HG03460 (cell line): ENCODE results near the gene LSP1.
"Not testable (repeated sequence)": the region's sequence is repeated elsewhere in the genome, so short reads cannot be mapped to it uniquely, and the experiment has no call there.

Source experiments
- ATAC-seq: cut with Tn5 transposase; IDR thresholded peaks from one replicate; pipeline ENCODE4 v1.9.1; 2021; ENCODE audit not compliant: unreplicated experiment

The LSP1 gene

DNA sequence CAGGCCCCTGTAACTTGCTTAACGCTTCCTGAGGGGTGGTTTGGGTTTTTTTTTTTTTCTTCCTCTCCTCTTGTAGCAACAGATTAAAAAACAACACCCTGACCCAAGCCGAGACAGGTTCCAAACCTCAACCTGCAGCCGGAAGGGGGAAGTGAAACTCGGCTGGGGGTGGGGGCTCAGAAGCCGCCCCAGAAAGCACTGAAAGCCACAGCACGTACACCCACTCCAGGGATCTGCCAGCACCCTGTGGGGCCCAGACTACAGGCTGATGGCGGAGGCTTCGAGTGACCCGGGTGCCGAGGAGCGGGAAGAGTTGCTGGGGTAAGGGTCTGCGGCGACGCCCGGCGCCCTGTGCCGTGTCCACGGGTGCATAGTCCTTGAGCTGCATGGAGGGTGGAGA lies at the start of gene LSP1:
LSP1 (plus strand) TSS at position 208 of the 400 bp plus-strand sequence; CDS start at position 269, 61 bp downstream.
- peak; percentile 43 for ATAC-seq

- no peak for ATAC-seq
These were observed 49.6 kb upstream of the LSP1 start for GRCh38 chr11:1803246-1803645.

DNA sequence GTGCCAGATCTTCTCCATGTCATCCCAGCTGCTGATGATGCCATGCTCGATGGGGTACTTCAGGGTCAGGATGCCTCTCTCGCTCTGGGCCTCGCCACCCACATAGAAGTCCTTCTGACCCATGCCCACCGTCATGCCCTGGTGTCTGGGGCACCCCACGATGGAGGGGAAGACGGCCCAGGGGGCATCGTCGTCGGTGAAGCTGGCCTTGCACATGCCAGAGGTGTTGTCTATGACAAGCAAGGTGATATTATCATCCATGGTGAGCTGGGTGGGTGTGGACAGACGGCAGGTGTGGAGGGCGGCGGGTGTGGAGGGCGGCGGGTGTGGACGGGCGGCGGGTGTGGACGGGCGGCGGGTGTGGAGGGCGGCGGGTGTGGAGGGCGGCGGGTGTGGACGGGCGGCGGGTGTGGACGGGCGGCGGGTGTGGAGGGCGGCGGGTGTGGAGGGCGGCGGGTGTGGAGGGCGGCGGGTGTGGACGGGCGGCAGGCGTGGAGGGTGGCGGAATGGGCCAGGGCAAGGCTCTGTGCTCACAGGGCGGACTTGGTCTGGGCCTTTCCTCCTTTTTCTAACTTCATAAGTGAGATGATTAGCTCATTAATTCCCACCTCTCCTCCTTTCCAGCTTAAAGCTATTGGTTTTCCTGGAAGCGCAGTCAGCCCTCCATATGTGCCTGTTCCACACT lies 48.9 kb upstream of the LSP1 start:
- ATAC-seq, result not testable (repeated sequence)

- ATAC-seq, result no peak
These were observed 47.4 kb upstream of the LSP1 start for GRCh38 chr11:1805525-1805924.

DNA sequence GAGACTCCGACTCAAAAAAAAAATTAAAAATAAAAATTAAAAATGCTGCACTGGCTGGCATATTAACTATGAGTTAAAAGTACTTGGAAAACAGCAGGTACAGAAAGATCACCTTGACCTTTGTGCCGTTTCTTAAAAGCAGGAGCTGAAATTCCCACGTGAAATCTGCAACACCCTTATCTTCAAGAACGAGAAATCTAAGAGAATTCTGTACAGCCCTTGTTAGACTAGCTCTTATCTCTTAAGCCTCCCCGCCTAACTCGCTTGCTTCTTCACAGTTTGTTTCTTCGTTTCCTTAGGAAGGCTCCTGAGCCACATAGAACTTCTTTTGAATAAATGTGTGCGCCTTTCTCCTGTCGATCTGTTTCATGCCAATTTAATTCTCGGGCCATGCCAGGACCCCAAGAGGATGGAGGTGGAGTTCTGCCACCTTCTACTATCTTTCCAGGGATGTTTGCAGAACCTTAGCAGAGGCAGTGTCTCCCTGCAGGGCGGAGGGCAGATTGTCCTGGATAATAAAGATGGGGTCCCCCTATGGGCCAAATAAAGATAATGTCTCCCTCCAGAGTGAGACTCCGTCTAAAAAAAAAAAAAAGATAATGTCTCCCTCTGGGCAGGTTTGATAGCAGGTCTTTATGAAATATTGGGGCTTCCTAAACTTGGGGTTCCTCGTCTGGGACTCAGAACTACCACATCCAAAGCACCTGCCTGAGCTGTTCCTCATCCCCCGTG lies 45.5 kb upstream of the LSP1 start:
- no peak for ATAC-seq

DNA sequence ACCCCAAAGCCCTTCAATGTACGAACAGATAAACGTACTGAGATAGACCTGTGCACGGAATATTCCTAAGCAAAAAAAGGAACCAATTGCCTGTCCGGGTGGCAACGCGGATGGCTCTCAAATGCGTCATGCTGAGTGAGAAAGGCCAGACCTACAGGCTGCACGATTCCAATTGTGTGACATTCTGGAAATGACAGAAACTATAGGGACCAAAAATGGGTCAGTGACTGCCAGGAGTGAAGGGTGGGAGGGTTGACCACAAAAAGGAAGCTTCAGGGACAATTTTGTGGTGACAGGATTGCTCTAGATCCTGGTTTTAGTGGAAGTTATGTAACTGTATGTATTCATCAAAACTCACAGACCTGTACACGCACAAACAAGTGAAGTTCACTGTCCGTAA lies 42.1 kb upstream of the LSP1 start:
- ATAC-seq, result no peak

GRCh38 chr11:1812274-1812673 lies 40.6 kb upstream of the LSP1 start:
- ATAC-seq, result no peak

- ATAC-seq, result no peak
These were observed 40.1 kb upstream of the LSP1 start for GRCh38 chr11:1812801-1813200.

DNA sequence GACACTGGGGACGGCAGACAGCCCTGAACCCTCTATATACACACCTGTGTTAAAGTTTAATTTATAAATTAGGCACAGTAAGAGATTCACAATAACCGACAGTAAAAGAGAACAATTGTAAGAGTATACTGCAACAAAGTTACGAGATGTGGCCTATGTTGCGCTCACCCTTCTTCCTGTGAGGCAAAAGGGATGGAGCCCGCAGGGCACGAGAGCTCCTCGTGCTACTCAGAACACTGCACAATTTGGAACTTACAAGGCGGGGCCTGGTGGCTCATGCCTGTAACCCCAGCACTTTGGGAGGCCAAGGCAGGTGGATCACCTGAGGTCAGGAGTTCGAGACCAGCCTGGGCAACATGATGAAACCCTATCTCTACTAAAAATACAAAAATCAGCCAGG lies 39.5 kb upstream of the LSP1 start:
- ATAC-seq, result not testable (repeated sequence)

DNA sequence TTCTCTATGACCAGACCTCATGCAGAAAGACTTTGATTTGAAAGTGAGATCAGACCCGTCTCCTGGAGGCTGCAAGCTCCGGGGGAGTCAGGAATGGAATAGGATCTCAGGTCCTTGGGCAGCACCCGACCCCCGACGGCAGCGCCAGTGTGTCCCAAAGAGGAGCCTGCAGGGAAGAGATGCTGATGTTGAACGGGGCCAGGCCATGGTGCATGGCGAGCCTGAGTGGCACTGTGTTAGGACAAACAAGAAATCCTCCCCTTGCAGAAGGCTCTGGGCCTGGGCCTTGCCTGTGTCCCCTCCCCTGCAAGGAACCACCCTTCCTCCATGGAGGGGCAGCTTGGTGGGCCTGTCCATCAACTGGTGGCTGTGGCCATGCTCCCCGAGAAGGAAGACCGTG lies 38.2 kb upstream of the LSP1 start:
- no peak for ATAC-seq

DNA sequence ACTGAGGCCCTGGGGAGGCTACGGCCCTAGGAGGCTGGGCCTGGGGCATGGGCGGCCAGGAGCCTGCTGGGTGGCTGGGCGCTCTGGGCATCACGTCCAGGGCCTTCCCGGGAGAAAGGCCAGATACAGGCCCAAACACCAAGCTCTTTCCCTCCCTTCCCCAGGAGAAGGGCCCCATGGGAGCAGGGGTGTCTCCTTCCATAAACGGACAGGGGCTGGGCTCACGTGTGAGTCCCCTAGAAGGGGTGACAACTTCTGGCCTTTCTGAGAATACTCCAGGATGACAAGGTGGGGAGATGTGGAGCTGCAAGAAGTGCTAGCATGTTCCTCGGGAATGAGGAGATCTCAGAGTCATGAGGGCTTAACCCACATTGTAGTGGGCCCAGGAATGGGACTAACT lies 37.6 kb upstream of the LSP1 start:
- no peak for ATAC-seq

DNA sequence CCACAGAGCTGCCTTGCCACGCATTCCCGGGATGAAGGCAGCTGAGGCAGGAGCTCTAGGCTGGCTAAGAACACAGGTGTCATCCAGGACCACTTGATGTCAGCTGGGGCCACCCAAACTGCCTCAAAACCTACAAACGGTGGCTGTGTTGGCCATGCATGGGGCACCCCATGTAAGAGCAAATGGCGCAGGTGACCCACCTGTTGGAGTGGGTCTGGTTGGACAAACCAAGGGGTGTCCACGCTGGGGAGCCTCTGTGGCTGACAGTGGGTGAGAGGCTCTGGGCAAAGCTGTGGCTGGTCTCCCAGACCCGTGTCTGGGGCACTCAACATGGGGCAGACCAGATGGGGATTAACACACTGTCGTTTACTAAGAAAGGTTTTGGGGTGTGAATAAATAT lies 37.1 kb upstream of the LSP1 start:
- no peak for ATAC-seq

DNA sequence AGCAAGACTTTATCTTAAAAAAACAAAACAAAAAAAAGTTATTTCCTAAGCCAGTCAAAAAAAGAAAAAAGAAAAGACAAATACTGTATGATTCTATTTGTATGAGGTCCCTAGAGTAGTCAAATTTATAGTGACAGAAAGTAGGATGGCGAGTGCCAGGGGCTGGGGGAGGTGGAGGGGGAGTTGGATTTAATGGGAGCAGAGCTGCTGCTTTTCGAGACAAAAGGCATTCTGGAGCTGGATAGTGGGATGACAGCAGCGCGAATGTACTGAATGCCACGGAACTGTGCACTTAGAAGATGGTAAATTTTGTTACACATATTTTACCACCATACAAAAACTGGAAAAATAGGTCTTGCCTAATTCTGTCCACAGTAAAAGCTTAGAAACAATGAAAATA lies 35.9 kb upstream of the LSP1 start:
- ATAC-seq, result no peak

GRCh38 chr11:1817511-1817910 lies 35.4 kb upstream of the LSP1 start:
- no peak for ATAC-seq

- ATAC-seq, result no peak
These were observed 33.8 kb upstream of the LSP1 start for GRCh38 chr11:1819074-1819473.

GRCh38 chr11:1820463-1821325 lies 32.2 kb upstream of the LSP1 start:
- no peak for ATAC-seq

DNA sequence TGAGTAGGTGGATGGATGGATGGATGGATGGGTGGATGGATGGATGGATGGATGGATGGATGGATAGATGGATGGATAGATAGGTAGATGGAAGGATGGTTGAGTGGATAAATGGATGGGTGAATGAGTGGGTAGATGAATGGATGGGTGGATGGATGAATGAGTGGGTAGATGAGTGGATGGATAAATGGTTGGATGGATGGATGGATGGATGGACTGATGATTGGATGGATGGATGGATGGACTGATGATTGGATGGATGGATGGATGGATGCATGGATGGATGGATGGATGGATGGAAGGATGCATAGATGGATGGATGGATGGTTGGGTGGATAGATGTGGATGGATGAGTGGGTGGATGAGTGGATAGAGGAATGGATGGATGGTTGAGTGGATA lies 31.3 kb upstream of the LSP1 start:
- ATAC-seq, result no peak

- no peak for ATAC-seq
These were observed 30.1 kb upstream of the LSP1 start for GRCh38 chr11:1822648-1823375.

DNA sequence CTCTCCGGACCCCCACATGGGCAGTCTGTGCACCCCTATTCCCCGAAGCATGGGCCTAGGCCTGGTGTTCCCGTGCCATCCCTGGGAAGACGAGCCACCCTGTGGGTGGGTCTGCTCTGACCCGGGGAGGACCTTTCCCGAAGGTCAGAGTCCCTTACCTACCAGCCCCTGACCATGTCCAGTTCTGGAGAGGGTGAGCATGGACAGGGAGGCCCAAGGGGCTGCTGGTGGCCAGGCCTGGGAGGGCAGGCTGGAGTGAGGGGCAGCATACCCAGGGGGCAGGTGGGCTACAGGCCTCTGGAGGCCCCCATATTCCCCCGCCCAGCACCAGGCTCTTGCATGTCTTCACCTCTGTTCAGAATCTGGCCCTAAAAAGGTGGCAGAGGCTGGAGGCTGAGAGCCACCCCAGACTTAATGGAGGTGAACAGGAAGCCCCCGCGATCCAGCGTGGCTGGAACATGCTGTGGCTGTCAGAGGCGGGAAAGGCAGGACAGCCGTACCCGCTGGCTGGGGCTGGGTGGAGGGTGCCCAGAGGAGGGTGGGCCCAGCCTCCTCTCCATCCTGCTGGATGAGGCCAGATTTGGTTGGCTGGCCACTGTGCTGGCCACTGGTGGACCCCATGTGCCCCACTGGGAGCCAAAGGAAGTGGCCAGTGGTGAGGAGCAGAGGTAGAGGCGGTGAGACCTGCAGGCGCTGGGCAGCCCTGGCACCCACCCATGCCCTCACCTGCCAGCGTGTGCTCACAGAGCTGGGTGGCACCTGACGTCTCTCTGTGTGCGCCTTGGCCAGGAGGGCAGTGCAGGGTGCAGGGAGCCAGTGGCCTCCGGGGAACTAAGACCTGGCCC lies 29.3 kb upstream of the LSP1 start:
- ATAC-seq, result no peak
